PC-3 (cell line): Measurements from ENCODE around the gene LINC00237.

Experiments
- EZH2 ChIP-seq: fragments of 300-600 bp; sonication (generic); IDR thresholded peaks from one replicate; pipeline ENCODE4 v1.6.1; 2017; ENCODE audit warnings: antibody characterized with exemption, mild to moderate bottlenecking, low read length; ENCODE audit not compliant: unreplicated experiment
- EZH2phosphoT487 ChIP-seq: fragments of 300-600 bp; sonication (generic); IDR thresholded peaks from 2 replicates; pipeline ENCODE4 v1.6.1; 2018; ENCODE audit warnings: mild to moderate bottlenecking, antibody characterized with exemption, low read length, borderline replicate concordance
- TF ChIP-seq, protein P1 (sequence below): fragments of 300-600 bp; sonication (generic); conservative IDR thresholded peaks from 2 replicates; pipeline ENCODE4 v1.5.1; 2017; ENCODE audit warnings: antibody characterized with exemption, low read depth, mild to moderate bottlenecking, low read length

DNA sequence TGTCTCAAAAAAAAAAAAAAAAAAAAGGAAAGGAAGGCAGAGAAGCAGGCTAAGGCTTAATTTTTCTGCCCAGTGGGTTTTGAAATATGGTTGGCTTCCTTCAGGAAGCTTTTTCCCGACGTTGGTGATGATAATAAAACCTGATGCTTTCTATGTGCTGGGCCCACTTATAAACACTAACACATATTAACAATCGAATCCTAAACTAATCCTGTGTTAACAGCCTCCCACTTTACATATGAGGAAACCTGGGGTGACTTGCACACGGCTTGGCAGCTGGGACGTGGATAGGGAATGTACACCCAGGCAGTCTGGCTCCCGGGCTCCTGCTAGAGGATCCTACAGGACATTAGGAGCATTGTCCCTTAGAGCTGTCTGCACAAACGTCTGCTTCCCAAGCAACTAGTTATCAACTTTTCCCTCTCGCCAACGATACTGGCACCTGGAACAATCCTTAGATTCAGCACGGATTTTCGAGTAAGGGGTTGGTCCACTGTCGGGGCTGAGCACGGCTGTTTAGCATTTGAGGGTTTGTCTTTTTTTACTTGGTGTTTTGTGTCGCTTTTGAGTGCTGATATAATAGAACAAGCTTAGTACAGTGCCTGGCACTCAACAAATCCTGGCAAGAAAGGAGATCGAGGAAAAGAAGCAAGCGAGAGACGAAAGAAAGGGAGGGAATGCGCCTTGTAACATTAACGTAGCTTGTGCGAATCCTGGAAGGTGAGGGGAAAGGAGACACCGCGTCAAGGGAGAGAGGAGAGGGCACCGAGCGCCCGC lies 19.1 kb upstream of the LINC00237 start:
- TF ChIP-seq, protein P1, sequence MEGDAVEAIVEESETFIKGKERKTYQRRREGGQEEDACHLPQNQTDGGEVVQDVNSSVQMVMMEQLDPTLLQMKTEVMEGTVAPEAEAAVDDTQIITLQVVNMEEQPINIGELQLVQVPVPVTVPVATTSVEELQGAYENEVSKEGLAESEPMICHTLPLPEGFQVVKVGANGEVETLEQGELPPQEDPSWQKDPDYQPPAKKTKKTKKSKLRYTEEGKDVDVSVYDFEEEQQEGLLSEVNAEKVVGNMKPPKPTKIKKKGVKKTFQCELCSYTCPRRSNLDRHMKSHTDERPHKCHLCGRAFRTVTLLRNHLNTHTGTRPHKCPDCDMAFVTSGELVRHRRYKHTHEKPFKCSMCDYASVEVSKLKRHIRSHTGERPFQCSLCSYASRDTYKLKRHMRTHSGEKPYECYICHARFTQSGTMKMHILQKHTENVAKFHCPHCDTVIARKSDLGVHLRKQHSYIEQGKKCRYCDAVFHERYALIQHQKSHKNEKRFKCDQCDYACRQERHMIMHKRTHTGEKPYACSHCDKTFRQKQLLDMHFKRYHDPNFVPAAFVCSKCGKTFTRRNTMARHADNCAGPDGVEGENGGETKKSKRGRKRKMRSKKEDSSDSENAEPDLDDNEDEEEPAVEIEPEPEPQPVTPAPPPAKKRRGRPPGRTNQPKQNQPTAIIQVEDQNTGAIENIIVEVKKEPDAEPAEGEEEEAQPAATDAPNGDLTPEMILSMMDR = peak; percentile 37
- TF ChIP-seq EZH2phosphoT487 (no peak), EZH2 (no peak)
